Measurements from ENCODE around the gene USP4. TPM values are rescaled to one million over a fixed set of nuclear protein-coding genes. Genes with fewer than 3 reads are reported as not detected.
A peak's percentile ranks its signal among the peaks of the same experiment; 100 is the strongest.

The USP4 gene
- total RNA-seq, 4 donors from 2014 or later = 29.1 to 76.8 (median 35.5) TPM

GRCh38 chr3:49265661-49266386, 74.0 kb downstream of the USP4 start:
- Histone ChIP-seq H3K27ac (no peak overlapping the region), H3K4me1 (peaks cover 9% of the 10 kb centered on the region), H3K36me3 (peaks cover under 1% of the 10 kb centered on the region), H3K27me3 (no peaks in the 10 kb centered on the region), H3K4me3 (no peak overlapping the region), H3K9me3 (no peaks in the 10 kb centered on the region)
- WGBS = 79% methylated on average over 10 of the region's 10 CpGs
- TF ChIP-seq EP300 (IDR thresholded peaks at IDR 0.05) = no peak
- TF ChIP-seq, protein P1, sequence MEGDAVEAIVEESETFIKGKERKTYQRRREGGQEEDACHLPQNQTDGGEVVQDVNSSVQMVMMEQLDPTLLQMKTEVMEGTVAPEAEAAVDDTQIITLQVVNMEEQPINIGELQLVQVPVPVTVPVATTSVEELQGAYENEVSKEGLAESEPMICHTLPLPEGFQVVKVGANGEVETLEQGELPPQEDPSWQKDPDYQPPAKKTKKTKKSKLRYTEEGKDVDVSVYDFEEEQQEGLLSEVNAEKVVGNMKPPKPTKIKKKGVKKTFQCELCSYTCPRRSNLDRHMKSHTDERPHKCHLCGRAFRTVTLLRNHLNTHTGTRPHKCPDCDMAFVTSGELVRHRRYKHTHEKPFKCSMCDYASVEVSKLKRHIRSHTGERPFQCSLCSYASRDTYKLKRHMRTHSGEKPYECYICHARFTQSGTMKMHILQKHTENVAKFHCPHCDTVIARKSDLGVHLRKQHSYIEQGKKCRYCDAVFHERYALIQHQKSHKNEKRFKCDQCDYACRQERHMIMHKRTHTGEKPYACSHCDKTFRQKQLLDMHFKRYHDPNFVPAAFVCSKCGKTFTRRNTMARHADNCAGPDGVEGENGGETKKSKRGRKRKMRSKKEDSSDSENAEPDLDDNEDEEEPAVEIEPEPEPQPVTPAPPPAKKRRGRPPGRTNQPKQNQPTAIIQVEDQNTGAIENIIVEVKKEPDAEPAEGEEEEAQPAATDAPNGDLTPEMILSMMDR (IDR thresholded peaks at IDR 0.05) = no peak
- no peak for TF ChIP-seq POLR2AphosphoS5 (IDR thresholded peaks at IDR 0.05)
- no peak for TF ChIP-seq POLR2A (IDR thresholded peaks at IDR 0.05)
- DNase-seq (ENCODE audit: low spot score in 2 of 2) = no peak

DNA sequence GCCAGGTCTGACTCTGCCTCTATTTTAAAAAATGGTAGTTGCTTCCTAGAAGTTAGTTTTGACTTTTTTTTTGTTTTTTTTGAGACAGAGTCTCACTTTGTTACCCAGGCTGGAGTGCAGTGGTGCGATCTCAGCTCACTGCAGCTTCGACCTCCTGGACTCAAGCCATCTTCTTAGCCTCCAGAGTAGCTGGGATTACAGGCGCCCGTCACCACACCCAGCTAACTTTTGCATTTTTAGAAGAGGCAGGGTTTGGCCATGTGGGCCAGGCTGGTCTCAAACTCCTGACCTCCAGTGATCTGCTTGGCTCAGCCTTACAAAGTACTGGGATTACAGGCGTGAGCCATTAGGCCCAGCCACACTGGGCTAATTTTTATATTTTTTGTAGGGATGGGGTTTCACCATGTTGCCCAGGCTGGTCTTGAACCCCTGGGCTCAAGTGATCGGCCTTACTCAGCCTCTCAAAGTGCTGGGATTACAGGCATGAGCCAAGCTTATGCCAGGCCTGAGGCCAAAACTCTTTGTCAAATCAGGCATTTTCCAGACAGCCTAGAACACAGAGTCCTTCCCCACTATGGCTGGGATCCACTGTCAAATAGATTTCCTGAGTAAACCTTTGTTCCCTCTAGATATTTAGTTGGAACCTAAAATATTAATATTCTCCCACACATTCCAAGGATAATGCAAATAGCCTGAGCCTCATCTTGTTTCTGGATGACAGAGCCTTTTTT, 76.5 kb downstream of the USP4 start:
- H3K27me3 ChIP-seq = no peaks in the 10 kb centered on the region
- H3K36me3 ChIP-seq = no peaks in the 10 kb centered on the region
- peak overlapping the region; percentile 30 for H3K27ac ChIP-seq
- no peak for DNase-seq (ENCODE audit: low spot score in 2 of 2)
- no peaks in the 10 kb centered on the region for H3K9me3 ChIP-seq
- peaks cover 9% of the 10 kb centered on the region for H3K4me1 ChIP-seq
- WGBS = 83% methylated on average over 6 of the region's 6 CpGs
- TF ChIP-seq POLR2A (IDR thresholded peaks at IDR 0.05) (no peak), EP300 (IDR thresholded peaks at IDR 0.05) (no peak), POLR2AphosphoS5 (IDR thresholded peaks at IDR 0.05) (no peak)
- TF ChIP-seq, protein P1 (IDR thresholded peaks at IDR 0.05) = no peak
- H3K4me3 ChIP-seq = no peak overlapping the region

DNA sequence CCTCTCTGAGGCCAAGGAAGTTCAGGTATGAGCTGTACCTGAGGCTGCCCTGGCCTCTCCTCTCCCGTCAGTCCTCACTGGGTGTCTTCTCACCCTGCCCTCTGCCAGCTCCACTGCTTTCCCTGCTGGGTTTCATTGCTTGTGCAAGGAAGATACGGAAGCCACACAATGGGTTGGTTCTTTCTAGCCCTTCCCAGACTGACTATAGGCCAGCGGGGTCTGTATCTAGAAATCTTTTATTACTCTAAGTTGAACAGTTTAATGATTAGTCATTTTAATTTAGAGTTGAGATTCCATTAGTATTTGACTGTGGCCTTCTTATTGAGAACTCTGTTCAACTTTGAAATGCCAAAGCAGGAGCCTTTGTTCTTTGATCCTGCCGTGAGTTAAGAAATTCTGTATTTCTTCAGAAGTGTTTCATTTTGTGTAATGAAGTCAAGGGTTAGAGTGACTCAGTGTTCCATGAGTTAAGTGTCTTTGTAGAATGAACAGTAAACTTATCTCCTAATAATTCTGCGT, 79.0 kb downstream of the USP4 start:
- no peaks in the 10 kb centered on the region for H3K27me3 ChIP-seq
- H3K4me3 ChIP-seq = no peak overlapping the region
- H3K36me3 ChIP-seq = no peaks in the 10 kb centered on the region
- TF ChIP-seq POLR2AphosphoS5 (IDR thresholded peaks at IDR 0.05) (no peak), EP300 (IDR thresholded peaks at IDR 0.05) (no peak)
- H3K27ac ChIP-seq = no peak overlapping the region
- no peak for DNase-seq (ENCODE audit: low spot score in 2 of 2)
- peaks cover 7% of the 10 kb centered on the region for H3K4me1 ChIP-seq
- no peaks in the 10 kb centered on the region for H3K9me3 ChIP-seq
- WGBS = 89% methylated on average over 5 of the region's 5 CpGs

- no peak for TF ChIP-seq POLR2AphosphoS5 (IDR thresholded peaks at IDR 0.05)
- no peak for TF ChIP-seq POLR2A (IDR thresholded peaks at IDR 0.05)
- no peak for TF ChIP-seq EP300 (IDR thresholded peaks at IDR 0.05)
- TF ChIP-seq, protein P1 (IDR thresholded peaks at IDR 0.05) = no peak
Measured at GRCh38 chr3:49257187-49257586, 82.7 kb downstream of the USP4 start.

GRCh38 chr3:49255718-49256511, 83.9 kb downstream of the USP4 start:
- H3K4me1 ChIP-seq = peaks cover 8% of the 10 kb centered on the region
- H3K36me3 ChIP-seq = no peaks in the 10 kb centered on the region
- no peak for DNase-seq (ENCODE audit: low spot score in 2 of 2)
- no peaks in the 10 kb centered on the region for H3K9me3 ChIP-seq
- H3K4me3 ChIP-seq = no peak overlapping the region
- WGBS = 69% methylated on average over 6 of the region's 6 CpGs
- no peaks in the 10 kb centered on the region for H3K27me3 ChIP-seq
- no peak overlapping the region for H3K27ac ChIP-seq
- TF ChIP-seq, protein P1 (IDR thresholded peaks at IDR 0.05) = no peak
- no peak for TF ChIP-seq POLR2AphosphoS5 (IDR thresholded peaks at IDR 0.05)
- TF ChIP-seq POLR2A (IDR thresholded peaks at IDR 0.05) = no peak
- TF ChIP-seq EP300 (IDR thresholded peaks at IDR 0.05) = no peak

More at GRCh38 chr3:49257187-49257586, 82.7 kb downstream of the USP4 start:
- Histone ChIP-seq H3K4me1 (peaks cover 8% of the 10 kb centered on the region), H3K4me3 (no peak overlapping the region), H3K36me3 (no peaks in the 10 kb centered on the region), H3K27ac (no peak overlapping the region), H3K9me3 (no peaks in the 10 kb centered on the region), H3K27me3 (no peaks in the 10 kb centered on the region)
- DNase-seq (ENCODE audit: low spot score in 2 of 2) = no peak
- 73% methylated on average over 3 of the region's 3 CpGs for WGBS
